ENCODE measurements around the gene PDILT.
"Not testable (repeated sequence)": the region's sequence is repeated elsewhere in the genome, so short reads cannot be mapped to it uniquely, and the experiment has no call there.

The PDILT gene

GRCh38 chr16:20326321-20326720, 78.2 kb downstream of the PDILT start:
- in situ Hi-C loops (cut with MboI; ENCODE audit: low sequenced_read_pairs) = no loop called here

DNA sequence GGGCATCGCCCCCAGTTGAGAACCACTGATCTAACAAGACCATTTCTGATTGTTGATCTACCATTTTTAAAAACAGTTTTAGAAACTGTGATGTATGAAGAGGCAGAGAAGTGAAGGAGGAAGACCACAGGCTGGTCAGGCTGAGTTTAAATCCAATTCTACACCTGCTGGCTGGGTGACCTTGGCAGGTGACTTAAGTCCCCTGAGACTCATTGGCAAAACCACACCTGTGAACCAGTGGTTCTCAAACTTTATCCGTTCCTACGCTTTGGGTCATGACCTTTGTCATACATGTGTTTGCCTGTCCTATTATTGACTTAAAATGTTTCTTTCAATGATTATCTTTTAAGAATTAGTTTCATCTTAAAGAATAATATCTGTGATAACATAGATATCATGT, 79.5 kb downstream of the PDILT start:
- in situ Hi-C loops (cut with MboI; ENCODE audit: low sequenced_read_pairs) = no loop called here

- in situ Hi-C loops (cut with MboI; ENCODE audit: low sequenced_read_pairs) = no loop called here
Measured at GRCh38 chr16:20323591-20324117, 80.9 kb downstream of the PDILT start.

DNA sequence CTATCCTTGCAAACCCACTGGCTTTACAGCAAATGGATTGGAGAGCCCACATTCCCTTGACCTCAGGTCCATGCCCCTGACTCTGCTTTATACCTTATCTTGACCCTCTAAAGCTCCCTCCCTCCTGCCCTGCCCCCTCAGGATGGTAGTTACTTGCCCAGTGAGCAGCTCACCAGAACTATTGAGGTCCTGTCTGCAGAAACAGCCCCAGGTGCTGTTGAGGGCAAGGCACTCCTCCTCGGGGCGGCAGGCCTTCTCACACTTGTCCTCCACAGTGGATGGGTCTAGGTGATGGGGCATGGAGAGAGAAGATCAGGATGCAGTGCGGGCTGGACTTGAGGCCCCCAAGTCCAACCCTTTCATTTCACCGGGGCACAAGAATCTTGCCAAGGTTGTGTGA, 81.8 kb downstream of the PDILT start:
- in situ Hi-C loops (cut with MboI; ENCODE audit: low sequenced_read_pairs) = no loop called here

DNA sequence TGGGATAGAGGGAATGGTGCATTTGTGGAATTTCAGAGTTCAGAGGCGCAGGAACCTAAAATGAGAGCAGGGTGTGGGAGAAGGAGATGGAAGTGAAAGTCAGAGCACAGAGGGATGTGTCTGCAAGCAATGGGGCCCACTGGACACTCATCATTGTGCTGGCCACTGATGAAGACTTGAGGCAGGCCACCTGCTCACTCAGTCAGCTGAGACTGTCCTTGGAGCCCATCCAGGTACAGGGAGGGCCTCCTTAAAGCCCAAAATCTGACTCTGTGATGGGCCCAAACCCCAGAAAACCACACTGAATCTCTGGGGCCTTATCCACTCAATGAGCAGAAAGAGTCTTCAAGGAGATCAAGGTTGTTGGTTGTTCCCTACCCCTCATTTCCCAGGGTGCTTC, 82.9 kb downstream of the PDILT start:
- in situ Hi-C loops (cut with MboI; ENCODE audit: low sequenced_read_pairs) = no loop called here

GRCh38 chr16:20321051-20321450, 83.5 kb downstream of the PDILT start:
- in situ Hi-C loops (cut with MboI; ENCODE audit: low sequenced_read_pairs) = not testable (repeated sequence)

GRCh38 chr16:20320592-20320991, 83.9 kb downstream of the PDILT start:
- in situ Hi-C loops (cut with MboI; ENCODE audit: low sequenced_read_pairs) = no loop called here

- in situ Hi-C loops (cut with MboI; ENCODE audit: low sequenced_read_pairs) = no loop called here
Measured at GRCh38 chr16:20320178-20320577, 84.4 kb downstream of the PDILT start.

DNA sequence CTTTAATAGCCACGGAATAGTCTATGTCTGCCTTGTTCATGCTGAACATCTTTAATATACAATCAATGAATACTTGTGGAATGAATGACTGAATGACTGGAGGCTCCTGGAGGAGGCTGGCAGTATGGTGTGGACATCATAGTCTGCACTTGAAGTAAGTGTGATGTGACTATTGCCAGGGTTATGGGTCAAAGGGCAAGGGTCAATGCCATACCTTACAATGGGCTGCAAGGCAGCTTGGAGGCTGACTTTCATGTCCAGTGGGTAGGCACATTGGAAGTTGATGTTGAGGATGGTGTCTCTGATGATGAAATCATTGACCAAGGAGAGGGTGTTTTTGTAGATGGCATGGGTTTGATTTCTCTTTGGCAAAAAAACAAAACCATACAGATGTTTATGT, 85.1 kb downstream of the PDILT start:
- in situ Hi-C loops (cut with MboI; ENCODE audit: low sequenced_read_pairs) = no loop called here

DNA sequence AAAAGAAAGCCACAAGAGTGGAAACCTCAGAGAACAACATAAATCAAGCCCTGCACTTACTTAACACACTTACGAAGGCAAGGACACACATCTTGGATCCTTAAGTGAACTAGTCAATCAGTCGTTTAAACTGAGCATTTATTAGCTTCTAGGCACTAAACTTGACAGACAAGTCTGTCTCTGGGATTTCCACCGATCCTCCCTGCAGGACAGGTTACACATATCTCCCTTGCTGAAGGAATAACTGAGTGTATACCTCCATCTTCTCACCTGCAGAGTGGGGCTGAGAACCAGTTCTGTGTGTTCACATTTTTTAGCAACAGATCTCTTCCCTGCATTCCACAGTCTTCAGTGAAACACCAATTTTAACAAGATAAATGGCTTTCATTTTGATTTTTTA, 86.1 kb downstream of the PDILT start:
- in situ Hi-C loops (cut with MboI; ENCODE audit: low sequenced_read_pairs) = no loop called here

- in situ Hi-C loops (cut with MboI; ENCODE audit: low sequenced_read_pairs) = no loop called here
Measured at GRCh38 chr16:20318006-20318405, 86.5 kb downstream of the PDILT start.

DNA sequence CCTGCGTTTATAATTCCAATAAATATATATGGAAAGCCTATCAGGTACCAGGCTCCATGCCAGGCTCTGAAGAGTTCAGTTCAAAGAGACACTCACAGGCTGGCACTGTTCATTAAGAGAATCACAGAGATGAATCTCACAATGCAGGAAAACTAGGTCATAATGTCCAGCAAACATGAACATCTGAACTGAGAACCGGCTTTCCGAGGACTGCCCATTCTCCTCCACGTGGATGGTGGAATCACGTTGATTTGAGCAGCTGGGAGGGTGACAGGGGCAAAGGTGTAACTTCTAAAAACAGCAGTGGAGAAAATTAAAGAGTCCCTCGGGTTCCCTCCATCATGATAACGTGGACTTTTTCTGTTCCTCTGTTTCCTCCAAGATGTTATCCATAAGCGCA, 87.4 kb downstream of the PDILT start:
- in situ Hi-C loops (cut with MboI; ENCODE audit: low sequenced_read_pairs) = no loop called here

DNA sequence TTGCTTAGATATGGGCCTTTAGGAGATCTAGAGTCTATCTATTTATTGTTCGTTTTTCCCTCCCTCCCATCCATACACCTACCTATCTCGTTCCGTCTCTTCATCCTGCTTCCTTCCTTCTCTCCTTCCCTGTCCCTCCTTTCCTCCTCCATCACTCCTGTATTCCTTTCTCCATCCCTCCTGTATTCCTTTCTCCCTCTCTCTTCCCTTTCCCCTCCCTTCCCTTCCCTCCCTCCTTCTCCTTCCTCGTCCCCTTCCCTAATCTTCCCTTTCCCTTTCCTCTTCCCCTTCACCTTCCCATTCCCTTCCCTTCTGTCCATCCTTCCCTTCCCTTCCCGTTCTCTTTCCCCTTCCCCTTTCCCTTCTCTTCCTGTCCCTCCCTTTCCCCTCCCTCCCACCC, 87.8 kb downstream of the PDILT start:
- in situ Hi-C loops (cut with MboI; ENCODE audit: low sequenced_read_pairs) = no loop called here

DNA sequence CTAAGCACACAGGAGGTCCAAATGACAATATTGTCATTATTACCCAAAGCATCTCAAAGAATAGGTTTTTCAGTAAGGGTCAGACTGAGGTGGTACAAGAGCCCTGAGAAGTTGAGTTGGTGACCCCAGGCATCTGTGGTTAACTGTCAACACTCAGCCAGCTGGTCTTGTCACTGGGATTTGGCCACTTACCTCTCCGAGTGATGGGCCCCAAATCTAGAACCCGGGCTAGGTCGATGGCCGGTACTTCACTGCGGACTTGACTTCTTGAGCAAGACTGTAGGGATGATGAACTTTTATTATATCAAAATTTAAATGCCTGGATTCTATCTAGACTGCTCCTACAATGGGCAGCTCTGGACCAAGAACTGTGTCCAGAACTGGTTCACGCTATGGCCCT, 88.8 kb downstream of the PDILT start:
- in situ Hi-C loops (cut with MboI; ENCODE audit: low sequenced_read_pairs) = no loop called here

GRCh38 chr16:20314575-20314974, 90.0 kb downstream of the PDILT start:
- in situ Hi-C loops (cut with MboI; ENCODE audit: low sequenced_read_pairs) = no loop called here

DNA sequence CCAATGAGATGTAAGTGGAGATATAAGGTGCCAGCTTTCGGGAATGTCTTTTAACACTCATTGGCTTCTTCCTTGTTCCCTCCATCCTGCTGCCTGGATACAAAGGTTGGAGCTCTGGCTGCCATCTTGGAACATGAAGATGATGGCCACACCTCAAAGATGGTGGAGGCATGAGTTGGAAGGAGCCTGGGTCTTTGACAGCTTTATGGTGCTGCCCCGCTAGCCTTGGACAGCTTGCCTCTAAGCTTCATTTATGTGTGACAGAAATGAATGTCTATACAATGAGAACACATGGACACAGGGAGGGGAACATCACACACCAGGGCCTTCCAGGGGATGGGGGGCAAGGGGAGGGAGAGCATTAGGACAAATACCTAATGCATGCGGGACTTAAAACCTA, 90.8 kb downstream of the PDILT start:
- in situ Hi-C loops (cut with MboI; ENCODE audit: low sequenced_read_pairs) = no loop called here

DNA sequence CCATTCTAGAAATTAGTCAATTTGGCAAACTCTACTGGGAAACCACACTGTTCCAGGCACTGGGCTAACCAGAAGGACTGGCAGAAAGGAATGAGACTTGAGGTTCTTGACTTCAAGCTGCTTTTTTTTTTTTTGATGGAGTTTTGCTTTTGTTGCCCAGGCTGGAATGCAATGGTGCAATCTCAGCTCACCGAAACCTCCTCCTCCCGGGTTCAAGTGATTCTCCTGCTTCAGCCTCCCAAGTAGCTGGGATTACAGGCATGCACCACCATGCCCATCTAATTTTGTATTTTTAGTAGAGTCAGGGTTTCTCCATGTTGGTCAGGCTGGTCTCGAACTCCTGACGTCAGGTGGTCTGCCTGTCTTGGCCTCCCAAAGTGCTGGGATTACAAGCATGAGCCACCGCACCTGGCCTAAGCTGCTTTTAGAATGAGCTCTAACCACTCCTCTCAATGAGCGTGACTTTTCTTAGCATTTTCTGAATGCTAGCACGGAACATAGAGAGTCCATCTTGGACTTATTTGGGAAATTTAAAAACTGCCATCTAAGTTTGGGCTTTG, 91.9 kb downstream of the PDILT start:
- in situ Hi-C loops (cut with MboI; ENCODE audit: low sequenced_read_pairs) = not testable (repeated sequence)

- in situ Hi-C loops (cut with MboI; ENCODE audit: low sequenced_read_pairs) = no loop called here
Measured at GRCh38 chr16:20311548-20311947, 93.0 kb downstream of the PDILT start.

- in situ Hi-C loops (cut with MboI; ENCODE audit: low sequenced_read_pairs) = no loop called here
Measured at GRCh38 chr16:20310421-20311395, 93.8 kb downstream of the PDILT start.

GRCh38 chr16:20309786-20310185, 94.8 kb downstream of the PDILT start:
- in situ Hi-C loops (cut with MboI; ENCODE audit: low sequenced_read_pairs) = no loop called here
